ENCODE data around the gene TPSD1.
"Not testable (repeated sequence)": the region's sequence is repeated elsewhere in the genome, so short reads cannot be mapped to it uniquely, and the experiment has no call there.

- not testable (repeated sequence) for TF ChIP-seq CTCF (IDR thresholded peaks at IDR 0.05); ZFX (IDR thresholded peaks at IDR 0.05; ENCODE audit: borderline replicate concordance)
Measured at GRCh38 chr16:1231301-1231700, 24.6 kb upstream of the TPSD1 start.

All from 22Rv1 (cell line).